MCF 10A (cell line): Measurements from ENCODE around the gene GLIS1. TPM values are rescaled to one million over a fixed set of nuclear protein-coding genes. Genes with fewer than 3 reads are reported as not detected.

Experiments
- BruUV-seq: library from RNA; stranded (reverse); fragments of 400-500 nt; replicated peaks from 2 replicates; lab custom pipeline; 2021; lab: Mats Ljungman, UMichigan
- CTCF ChIA-PET: fragments of 300-600 bp; sonication (Branson Sonifier 250); formaldehyde crosslinking; extraction: SDS; loops from one replicate; lab custom pipeline; 2021; ENCODE audit warnings: antibody characterized with exemption, inconsistent platforms; lab: Yijun Ruan, JAX
- POLR2A ChIA-PET: fragments of 300-600, 350-650 bp; sonication (Branson Sonifier 250); formaldehyde crosslinking; extraction: SDS; loops from one replicate; lab custom pipeline; 2020; ENCODE audit warnings: antibody characterized with exemption, inconsistent platforms; lab: Yijun Ruan, JAX
- DNase-seq: peaks from one replicate; pipeline ENCODE4 v3.0.0-alpha.2; 2018; ENCODE audit not compliant: unreplicated experiment
- H3K27ac Mint-ChIP-seq: one replicate; pipeline ENCODE4 v1.8.0; 2022; ENCODE audit warnings: mild to moderate bottlenecking, low read depth, mixed read lengths; ENCODE audit not compliant: unreplicated experiment
- H3K27me3 Mint-ChIP-seq: one replicate; pipeline ENCODE4 v1.8.0; 2022; ENCODE audit warnings: mixed read lengths; ENCODE audit not compliant: insufficient read depth, unreplicated experiment
- H3K36me3 Mint-ChIP-seq: one replicate; pipeline ENCODE4 v1.8.0; 2022; ENCODE audit warnings: mild to moderate bottlenecking, moderate library complexity, mixed read lengths; ENCODE audit not compliant: insufficient read depth, unreplicated experiment
- H3K4me1 Mint-ChIP-seq: one replicate; pipeline ENCODE4 v1.8.0; 2022; ENCODE audit warnings: mixed read lengths; ENCODE audit not compliant: insufficient read depth, unreplicated experiment
- H3K4me3 Mint-ChIP-seq: one replicate; pipeline ENCODE4 v1.8.0; 2022; ENCODE audit warnings: mild to moderate bottlenecking, moderate library complexity, mixed read lengths; ENCODE audit not compliant: unreplicated experiment
- H3K9me3 Mint-ChIP-seq: one replicate; pipeline ENCODE4 v1.8.0; 2022; ENCODE audit warnings: mixed read lengths; ENCODE audit not compliant: unreplicated experiment
- CTCF ChIP-seq: fragments of 200-600 bp; IDR thresholded peaks from one replicate; pipeline ENCODE4 v1.8.0; 2022; ENCODE audit warnings: antibody characterized with exemption, mild to moderate bottlenecking; ENCODE audit not compliant: unreplicated experiment
- intact Hi-C: fragments of 100-400 bp; cut with micrococcal nuclease; formaldehyde crosslinking; loops from 2 replicates; pipeline ENCODE4 v1.14.1; 2022
- total RNA-seq: library from RNA; stranded (reverse); gene quantifications from 2 replicates; pipeline ENCODE4 v1.2.3, GENCODE V29; 2022

The GLIS1 gene
- total RNA-seq, 1 experiment from 2014 or later = 0.93 TPM

GRCh38 chr1:53508991-53509666, 229.8 kb downstream of the GLIS1 start:
- Mint-ChIP-seq H3K36me3 (no peaks in the 10 kb centered on the region), H3K27me3 (peaks cover 2% of the 10 kb centered on the region), H3K4me1 (peaks cover 14% of the 10 kb centered on the region), H3K9me3 (no peaks in the 10 kb centered on the region), H3K4me3 (no peak overlapping the region), H3K27ac (no peak overlapping the region)
- intact Hi-C loops = no loop called here
- peak; percentile 23 for DNase-seq
- no TSS peak for BruUV-seq
- POLR2A ChIA-PET = no interaction called here
- CTCF ChIA-PET = interaction anchor here (0.9 to 1.1 kb wide), 2 partner anchors 23 to 247 kb away, joined by 3 read pairs; no protein-coding TSS in a partner anchor
- no peak for TF ChIP-seq CTCF

GRCh38 chr1:53508056-53508990, 230.6 kb downstream of the GLIS1 start:
- no TSS peak for BruUV-seq

GRCh38 chr1:53507116-53507820, 231.7 kb downstream of the GLIS1 start:
- Mint-ChIP-seq H3K36me3 (no peaks in the 10 kb centered on the region), H3K4me3 (no peak overlapping the region), H3K27ac (no peak overlapping the region), H3K9me3 (no peaks in the 10 kb centered on the region), H3K4me1 (peaks cover 14% of the 10 kb centered on the region), H3K27me3 (peaks cover 12% of the 10 kb centered on the region)
- DNase-seq = no peak
- ChIA-PET POLR2A (no interaction called here), CTCF (interaction anchor here (0.6 to 1.3 kb wide), 4 partner anchors 23 to 417 kb away, joined by 3 to 7 read pairs (median 5); no protein-coding TSS in a partner anchor)
- intact Hi-C loops = no loop called here
- BruUV-seq = no TSS peak
- no peak for TF ChIP-seq CTCF

More at GRCh38 chr1:53508056-53508990, 230.6 kb downstream of the GLIS1 start:
- DNase-seq = no peak
- TF ChIP-seq CTCF = no peak
- no peaks in the 10 kb centered on the region for H3K36me3 Mint-ChIP-seq
- H3K9me3 Mint-ChIP-seq = no peaks in the 10 kb centered on the region
- intact Hi-C loops = no loop called here
- ChIA-PET POLR2A (no interaction called here), CTCF (interaction anchor here (0.6 to 1.3 kb wide), 3 partner anchors 22 to 415 kb away, joined by 3 to 7 read pairs (median 5); no protein-coding TSS in a partner anchor)
- H3K4me3 Mint-ChIP-seq = no peak overlapping the region
- no peak overlapping the region for H3K27ac Mint-ChIP-seq
- peaks cover 14% of the 10 kb centered on the region for H3K4me1 Mint-ChIP-seq
- H3K27me3 Mint-ChIP-seq = peaks cover 11% of the 10 kb centered on the region
